GM12801 (cell line): Measurements from ENCODE around the gene SPTSSA.

Experiments used
- TF ChIP-seq, protein P1 (sequence below): IDR thresholded peaks from one replicate; pipeline ENCODE4 v1.5.1; 2011; ENCODE audit warnings: control low read depth; ENCODE audit not compliant: insufficient read length; ENCODE audit errors: extremely low read depth

The SPTSSA gene

GRCh38 chr14:34462132-34462893 lies at the start of gene SPTSSA:
TSS of gene SPTSSA (minus strand) at chr14:34462240. CDS start at chr14:34462207, 33 bp downstream.
- TF ChIP-seq, protein P1, sequence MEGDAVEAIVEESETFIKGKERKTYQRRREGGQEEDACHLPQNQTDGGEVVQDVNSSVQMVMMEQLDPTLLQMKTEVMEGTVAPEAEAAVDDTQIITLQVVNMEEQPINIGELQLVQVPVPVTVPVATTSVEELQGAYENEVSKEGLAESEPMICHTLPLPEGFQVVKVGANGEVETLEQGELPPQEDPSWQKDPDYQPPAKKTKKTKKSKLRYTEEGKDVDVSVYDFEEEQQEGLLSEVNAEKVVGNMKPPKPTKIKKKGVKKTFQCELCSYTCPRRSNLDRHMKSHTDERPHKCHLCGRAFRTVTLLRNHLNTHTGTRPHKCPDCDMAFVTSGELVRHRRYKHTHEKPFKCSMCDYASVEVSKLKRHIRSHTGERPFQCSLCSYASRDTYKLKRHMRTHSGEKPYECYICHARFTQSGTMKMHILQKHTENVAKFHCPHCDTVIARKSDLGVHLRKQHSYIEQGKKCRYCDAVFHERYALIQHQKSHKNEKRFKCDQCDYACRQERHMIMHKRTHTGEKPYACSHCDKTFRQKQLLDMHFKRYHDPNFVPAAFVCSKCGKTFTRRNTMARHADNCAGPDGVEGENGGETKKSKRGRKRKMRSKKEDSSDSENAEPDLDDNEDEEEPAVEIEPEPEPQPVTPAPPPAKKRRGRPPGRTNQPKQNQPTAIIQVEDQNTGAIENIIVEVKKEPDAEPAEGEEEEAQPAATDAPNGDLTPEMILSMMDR: no peak

DNA sequence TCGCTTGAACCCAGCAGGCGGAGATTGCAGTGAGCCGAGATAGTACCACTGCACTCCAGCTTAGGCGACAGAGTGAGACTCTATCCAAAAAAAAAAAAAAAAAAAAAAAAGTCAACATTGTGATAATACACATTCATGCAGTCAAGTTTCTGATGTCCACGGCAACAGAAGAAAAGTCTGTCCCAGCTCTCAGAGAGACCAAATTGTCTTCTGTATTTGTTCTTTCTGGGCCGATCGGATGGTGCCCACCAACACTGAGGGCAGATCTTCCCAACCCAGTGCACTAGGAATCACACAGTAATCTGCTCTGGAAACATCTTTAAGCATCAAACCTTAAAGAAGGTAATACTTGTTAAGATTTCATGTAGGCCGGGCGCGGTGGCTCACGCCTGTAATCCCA lies 45.8 kb upstream of the SPTSSA start:
- TF ChIP-seq, protein P1: no peak

DNA sequence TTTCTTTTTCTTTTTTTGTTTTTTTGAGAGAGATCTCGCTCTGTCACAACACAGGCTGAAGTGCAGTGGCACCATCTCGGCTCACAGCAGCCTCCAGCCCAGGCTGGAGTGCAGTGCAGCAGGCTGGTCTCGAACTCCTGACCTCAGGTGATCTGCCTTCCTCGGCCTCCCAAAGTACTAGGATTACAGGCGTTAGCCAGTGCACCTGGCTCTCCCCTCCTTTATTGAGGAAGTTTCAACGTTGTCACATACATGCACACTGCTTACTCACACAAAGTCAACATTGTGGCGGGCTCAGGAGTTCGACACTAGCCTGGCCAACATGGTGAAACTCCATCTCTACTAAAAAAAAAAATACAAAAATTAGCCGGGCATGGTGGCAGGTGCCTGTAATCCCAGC lies 45.4 kb upstream of the SPTSSA start:
- TF ChIP-seq, protein P1: no peak

DNA sequence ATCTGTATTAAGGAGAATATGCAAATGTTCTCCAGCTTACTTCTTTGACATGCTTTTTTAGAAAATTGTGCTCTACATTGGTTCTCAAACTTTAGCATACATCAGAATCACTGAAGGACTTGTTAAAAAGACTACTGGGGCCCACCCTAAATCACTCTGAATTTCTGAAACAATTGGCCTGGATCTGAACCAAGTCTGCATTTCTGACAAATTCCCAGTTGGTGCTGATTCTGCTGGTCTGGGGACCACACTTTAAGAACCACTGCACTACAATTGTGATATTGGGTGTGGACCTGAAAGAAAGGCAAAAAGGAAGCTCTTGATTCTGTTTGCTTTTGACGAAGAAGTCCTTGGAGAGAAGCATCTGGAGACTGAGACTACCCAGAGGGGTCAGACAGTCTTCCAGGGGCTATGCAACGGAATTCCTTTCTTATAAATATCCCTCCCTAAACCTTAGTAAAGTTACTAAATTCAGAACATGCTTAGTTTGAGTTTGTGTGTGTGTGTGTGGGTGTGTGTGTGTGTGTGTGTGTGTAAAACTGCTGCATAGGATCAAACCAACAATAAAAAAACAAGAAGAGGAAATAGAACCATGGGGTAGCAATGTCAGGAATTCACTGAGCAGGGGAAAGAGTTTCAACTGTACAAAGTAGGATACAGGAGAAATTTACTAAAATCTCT lies 40.6 kb upstream of the SPTSSA start:
- TF ChIP-seq, protein P1: no peak

- TF ChIP-seq, protein P1: no peak
Measured at GRCh38 chr14:34502001-34502400, 40.0 kb upstream of the SPTSSA start.

DNA sequence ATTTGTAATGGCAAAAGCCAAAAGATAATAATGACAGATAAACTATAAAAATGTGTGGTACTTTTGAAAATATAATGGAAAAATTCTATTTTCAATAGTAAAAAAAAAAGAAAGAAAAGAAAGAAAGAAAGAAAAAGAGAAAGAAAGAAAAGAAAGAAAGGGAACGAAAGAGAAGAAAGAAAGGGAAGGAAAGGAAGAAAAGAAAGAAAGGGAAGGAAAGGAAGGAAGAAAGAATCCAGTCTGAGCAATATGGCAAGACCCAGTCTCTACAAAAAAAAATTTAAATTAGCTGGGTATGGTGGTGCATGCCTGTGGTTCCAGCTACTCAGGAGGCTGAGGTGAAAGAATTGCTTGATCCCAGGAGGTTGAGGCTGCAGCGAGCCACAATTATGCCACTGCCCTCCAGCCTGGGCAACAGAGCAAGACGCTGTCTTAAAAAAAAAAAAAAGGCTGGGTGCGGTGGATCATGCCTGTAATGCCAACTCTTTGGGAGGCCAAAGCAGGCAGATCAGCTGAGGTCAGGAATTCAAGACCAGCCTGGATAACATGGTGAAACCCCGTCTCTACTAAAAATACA lies 39.1 kb upstream of the SPTSSA start:
- TF ChIP-seq, protein P1: no peak

GRCh38 chr14:34498684-34499412 lies 36.8 kb upstream of the SPTSSA start:
- TF ChIP-seq, protein P1: no peak
